ENCODE data around the gene ZMYND10.

DNA sequence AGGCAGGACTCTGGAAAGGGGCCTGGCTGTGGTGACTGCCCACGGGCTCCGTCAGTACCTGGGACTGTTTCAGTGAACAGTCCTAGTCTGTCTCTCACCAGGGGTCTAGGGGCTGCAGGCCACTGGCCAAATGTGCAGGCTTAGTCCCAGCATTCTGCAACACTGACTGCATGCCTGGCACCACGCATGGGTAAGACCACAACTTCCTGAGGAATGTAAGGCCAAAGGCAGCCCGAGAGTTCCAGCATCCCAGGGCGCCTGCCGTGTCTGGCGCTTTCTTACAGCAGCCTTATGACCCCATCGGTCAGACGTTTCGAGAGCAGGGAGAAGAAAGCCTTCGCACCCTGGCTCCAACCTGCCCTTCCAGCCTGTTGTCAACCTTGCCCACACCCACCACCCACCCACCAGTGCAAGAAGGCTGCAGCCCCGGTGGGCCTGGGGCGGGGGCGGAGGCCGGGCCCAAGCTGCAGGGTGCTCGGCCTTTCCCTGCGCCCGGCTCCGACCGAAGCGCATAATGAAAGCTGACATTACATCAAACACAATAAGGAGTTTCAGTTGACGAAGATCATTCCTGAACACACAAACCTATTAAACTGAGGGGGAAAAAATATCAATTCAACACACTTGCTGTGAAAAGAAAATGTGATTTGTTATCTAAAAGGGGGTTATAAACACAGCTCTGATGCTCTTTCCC is 43.3 kb upstream of the ZMYND10 start:
- TF ChIP-seq EP300 (IDR thresholded peaks at IDR 0.05; ENCODE audit: borderline replicate concordance in 1 of 2, low read depth in 1 of 2, low read length in 1 of 2) (no peak), POLR2AphosphoS5 (IDR thresholded peaks at IDR 0.05; ENCODE audit: low read depth, low read length) (no peak), EZH2phosphoT487 (IDR thresholded peaks at IDR 0.05; ENCODE audit: borderline replicate concordance, low read depth) (no peak), SIN3A (IDR thresholded peaks at IDR 0.05; ENCODE audit: borderline replicate concordance, low read depth, low read length) (no peak), RAD21 (IDR thresholded peaks at IDR 0.05; ENCODE audit: low read length) (no peak)
- TF ChIP-seq, protein P1, sequence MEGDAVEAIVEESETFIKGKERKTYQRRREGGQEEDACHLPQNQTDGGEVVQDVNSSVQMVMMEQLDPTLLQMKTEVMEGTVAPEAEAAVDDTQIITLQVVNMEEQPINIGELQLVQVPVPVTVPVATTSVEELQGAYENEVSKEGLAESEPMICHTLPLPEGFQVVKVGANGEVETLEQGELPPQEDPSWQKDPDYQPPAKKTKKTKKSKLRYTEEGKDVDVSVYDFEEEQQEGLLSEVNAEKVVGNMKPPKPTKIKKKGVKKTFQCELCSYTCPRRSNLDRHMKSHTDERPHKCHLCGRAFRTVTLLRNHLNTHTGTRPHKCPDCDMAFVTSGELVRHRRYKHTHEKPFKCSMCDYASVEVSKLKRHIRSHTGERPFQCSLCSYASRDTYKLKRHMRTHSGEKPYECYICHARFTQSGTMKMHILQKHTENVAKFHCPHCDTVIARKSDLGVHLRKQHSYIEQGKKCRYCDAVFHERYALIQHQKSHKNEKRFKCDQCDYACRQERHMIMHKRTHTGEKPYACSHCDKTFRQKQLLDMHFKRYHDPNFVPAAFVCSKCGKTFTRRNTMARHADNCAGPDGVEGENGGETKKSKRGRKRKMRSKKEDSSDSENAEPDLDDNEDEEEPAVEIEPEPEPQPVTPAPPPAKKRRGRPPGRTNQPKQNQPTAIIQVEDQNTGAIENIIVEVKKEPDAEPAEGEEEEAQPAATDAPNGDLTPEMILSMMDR (IDR thresholded peaks at IDR 0.05): no peak
- TF ChIP-seq, protein P2, sequence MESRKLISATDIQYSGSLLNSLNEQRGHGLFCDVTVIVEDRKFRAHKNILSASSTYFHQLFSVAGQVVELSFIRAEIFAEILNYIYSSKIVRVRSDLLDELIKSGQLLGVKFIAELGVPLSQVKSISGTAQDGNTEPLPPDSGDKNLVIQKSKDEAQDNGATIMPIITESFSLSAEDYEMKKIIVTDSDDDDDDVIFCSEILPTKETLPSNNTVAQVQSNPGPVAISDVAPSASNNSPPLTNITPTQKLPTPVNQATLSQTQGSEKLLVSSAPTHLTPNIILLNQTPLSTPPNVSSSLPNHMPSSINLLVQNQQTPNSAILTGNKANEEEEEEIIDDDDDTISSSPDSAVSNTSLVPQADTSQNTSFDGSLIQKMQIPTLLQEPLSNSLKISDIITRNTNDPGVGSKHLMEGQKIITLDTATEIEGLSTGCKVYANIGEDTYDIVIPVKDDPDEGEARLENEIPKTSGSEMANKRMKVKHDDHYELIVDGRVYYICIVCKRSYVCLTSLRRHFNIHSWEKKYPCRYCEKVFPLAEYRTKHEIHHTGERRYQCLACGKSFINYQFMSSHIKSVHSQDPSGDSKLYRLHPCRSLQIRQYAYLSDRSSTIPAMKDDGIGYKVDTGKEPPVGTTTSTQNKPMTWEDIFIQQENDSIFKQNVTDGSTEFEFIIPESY (IDR thresholded peaks at IDR 0.05; ENCODE audit: borderline replicate concordance, low read depth): no peak
- TF ChIP-seq, protein P3, sequence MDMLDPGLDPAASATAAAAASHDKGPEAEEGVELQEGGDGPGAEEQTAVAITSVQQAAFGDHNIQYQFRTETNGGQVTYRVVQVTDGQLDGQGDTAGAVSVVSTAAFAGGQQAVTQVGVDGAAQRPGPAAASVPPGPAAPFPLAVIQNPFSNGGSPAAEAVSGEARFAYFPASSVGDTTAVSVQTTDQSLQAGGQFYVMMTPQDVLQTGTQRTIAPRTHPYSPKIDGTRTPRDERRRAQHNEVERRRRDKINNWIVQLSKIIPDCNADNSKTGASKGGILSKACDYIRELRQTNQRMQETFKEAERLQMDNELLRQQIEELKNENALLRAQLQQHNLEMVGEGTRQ (IDR thresholded peaks at IDR 0.05; ENCODE audit: borderline replicate concordance, low read depth, low read length): no peak
- TF ChIP-seq, protein P4, sequence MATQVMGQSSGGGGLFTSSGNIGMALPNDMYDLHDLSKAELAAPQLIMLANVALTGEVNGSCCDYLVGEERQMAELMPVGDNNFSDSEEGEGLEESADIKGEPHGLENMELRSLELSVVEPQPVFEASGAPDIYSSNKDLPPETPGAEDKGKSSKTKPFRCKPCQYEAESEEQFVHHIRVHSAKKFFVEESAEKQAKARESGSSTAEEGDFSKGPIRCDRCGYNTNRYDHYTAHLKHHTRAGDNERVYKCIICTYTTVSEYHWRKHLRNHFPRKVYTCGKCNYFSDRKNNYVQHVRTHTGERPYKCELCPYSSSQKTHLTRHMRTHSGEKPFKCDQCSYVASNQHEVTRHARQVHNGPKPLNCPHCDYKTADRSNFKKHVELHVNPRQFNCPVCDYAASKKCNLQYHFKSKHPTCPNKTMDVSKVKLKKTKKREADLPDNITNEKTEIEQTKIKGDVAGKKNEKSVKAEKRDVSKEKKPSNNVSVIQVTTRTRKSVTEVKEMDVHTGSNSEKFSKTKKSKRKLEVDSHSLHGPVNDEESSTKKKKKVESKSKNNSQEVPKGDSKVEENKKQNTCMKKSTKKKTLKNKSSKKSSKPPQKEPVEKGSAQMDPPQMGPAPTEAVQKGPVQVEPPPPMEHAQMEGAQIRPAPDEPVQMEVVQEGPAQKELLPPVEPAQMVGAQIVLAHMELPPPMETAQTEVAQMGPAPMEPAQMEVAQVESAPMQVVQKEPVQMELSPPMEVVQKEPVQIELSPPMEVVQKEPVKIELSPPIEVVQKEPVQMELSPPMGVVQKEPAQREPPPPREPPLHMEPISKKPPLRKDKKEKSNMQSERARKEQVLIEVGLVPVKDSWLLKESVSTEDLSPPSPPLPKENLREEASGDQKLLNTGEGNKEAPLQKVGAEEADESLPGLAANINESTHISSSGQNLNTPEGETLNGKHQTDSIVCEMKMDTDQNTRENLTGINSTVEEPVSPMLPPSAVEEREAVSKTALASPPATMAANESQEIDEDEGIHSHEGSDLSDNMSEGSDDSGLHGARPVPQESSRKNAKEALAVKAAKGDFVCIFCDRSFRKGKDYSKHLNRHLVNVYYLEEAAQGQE (IDR thresholded peaks at IDR 0.05; ENCODE audit: low read depth, low read length): no peak

Data from SK-N-SH (cell line).